ENCODE measurements around the gene FCRLA.

FCRLA gene

GRCh38 chr1:161749509-161750407, 42.7 kb downstream of the FCRLA start, which contains the start of gene DUSP12 (continued):
- no peak for TF ChIP-seq ZSCAN18 (tag by site-specific recombination; IDR thresholded peaks at IDR 0.05)
- peak; percentile 80 for TF ChIP-seq SP7 (tag by site-specific recombination; IDR thresholded peaks at IDR 0.05)
- no peak for TF ChIP-seq ZNF514 (tag by site-specific recombination; IDR thresholded peaks at IDR 0.05)
- TF ChIP-seq ZNF2 (tag by site-specific recombination; IDR thresholded peaks at IDR 0.05): peak; percentile 89; the same call in 1 of the 2 replicates
- TF ChIP-seq KLF8 (tag by site-specific recombination; IDR thresholded peaks at IDR 0.05): peak; percentile 85
- peak; percentile 50 for TF ChIP-seq ZBTB8A (tag by site-specific recombination; IDR thresholded peaks at IDR 0.05)
- 0 out of 2 replicates have a peak, but pooled peaks have one; percentile 18 for TF ChIP-seq ZNF146 (tag by site-specific recombination; IDR thresholded peaks at IDR 0.05)
- TF ChIP-seq ZFP69B (tag by site-specific recombination; IDR thresholded peaks at IDR 0.05): no peak; the same call in 1 of the 2 replicates
- TF ChIP-seq ZBTB10 (tag by site-specific recombination; IDR thresholded peaks at IDR 0.05): peak; percentile 34; the same call in 1 of the 2 replicates
- no peak for TF ChIP-seq RBAK (tag by site-specific recombination; IDR thresholded peaks at IDR 0.05)
- no peak for TF ChIP-seq SCRT1 (tag by site-specific recombination; IDR thresholded peaks at IDR 0.05; ENCODE audit: borderline replicate concordance)
- 0 out of 2 replicates have a peak, but pooled peaks have one; percentile 26 for TF ChIP-seq GLI4 (tag by site-specific recombination; IDR thresholded peaks at IDR 0.05)
- no peak for TF ChIP-seq ZNF664 (tag by site-specific recombination; IDR thresholded peaks at IDR 0.05)
- TF ChIP-seq ZNF266 (tag by site-specific recombination; IDR thresholded peaks at IDR 0.05; ENCODE audit: low read depth): no peak
- no peak for TF ChIP-seq ZNF433 (tag by site-specific recombination; IDR thresholded peaks at IDR 0.05; ENCODE audit: low read depth)
- TF ChIP-seq ZBTB7A (tag by site-specific recombination; IDR thresholded peaks at IDR 0.05; ENCODE audit: low read depth): 0 out of 2 replicates have a peak, but pooled peaks have one; percentile 22
- TF ChIP-seq MEIS1 (CRISPR knock-in tag; IDR thresholded peaks at IDR 0.05; ENCODE audit: borderline replicate concordance): 0 out of 2 replicates have a peak, but pooled peaks have one; percentile 35
- TF ChIP-seq ZBTB21 (tag by site-specific recombination; IDR thresholded peaks at IDR 0.05): 0 out of 2 replicates have a peak, but pooled peaks have one; percentile 29
- no peak for TF ChIP-seq ZNF510 (tag by site-specific recombination; IDR thresholded peaks at IDR 0.05; ENCODE audit: insufficient replicate concordance)
- TF ChIP-seq ZNF37A (tag by site-specific recombination; IDR thresholded peaks at IDR 0.05): no peak
- TF ChIP-seq ZBTB48 (tag by site-specific recombination; IDR thresholded peaks at IDR 0.05): peak; percentile 14; the same call in 1 of the 2 replicates
- TF ChIP-seq ZNF776 (tag by site-specific recombination; IDR thresholded peaks at IDR 0.05; ENCODE audit: borderline replicate concordance): no peak
- peak; percentile 50; the same call in 1 of the 2 replicates for TF ChIP-seq KLF1 (tag by site-specific recombination; IDR thresholded peaks at IDR 0.05)
- TF ChIP-seq PRDM6 (tag by site-specific recombination; IDR thresholded peaks at IDR 0.05): no peak
- TF ChIP-seq ZNF48 (tag by site-specific recombination; IDR thresholded peaks at IDR 0.05): no peak
- no peak for TF ChIP-seq SETDB1 (IDR thresholded peaks at IDR 0.05; ENCODE audit: insufficient read length, low read length)
- TF ChIP-seq EGR2 (tag by site-specific recombination; IDR thresholded peaks at IDR 0.05; ENCODE audit: low read depth): peak; percentile 77; the same call in 1 of the 2 replicates
- TF ChIP-seq KLF9 (tag by site-specific recombination; IDR thresholded peaks at IDR 0.05; ENCODE audit: low read depth): peak; percentile 73
- peak; percentile 80 for TF ChIP-seq ZNF280D (tag by site-specific recombination; IDR thresholded peaks at IDR 0.05)

Measured in HEK293 (cell line).